A549 (cell line): ENCODE data around the gene TSGA10IP.

ENCODE experiments used
- CBX8 ChIP-seq: fragments of 200-600 bp; sonication (generic); IDR thresholded peaks from 2 replicates; pipeline ENCODE4 v1.6.1; 2016
- EP300 ChIP-seq, 2 experiments: fragments of >200 bp; sonication (Bioruptor Twin); formaldehyde crosslinking; IDR thresholded peaks; 2 replicates in 1 of 2; 3 replicates in 1 of 2; pipeline ENCODE4 v1.6.1; 2016 to 2017
- ESRRA ChIP-seq: fragments of 150-350 bp; IDR thresholded peaks from 2 replicates; pipeline ENCODE4 v1.6.1; 2014; ENCODE audit warnings: mild to moderate bottlenecking, low read length, borderline replicate concordance
- KDM1A ChIP-seq: fragments of 200-600 bp; sonication (generic); IDR thresholded peaks from 2 replicates; pipeline ENCODE4 v1.6.1; 2016; ENCODE audit warnings: low read depth, mild to moderate bottlenecking
- POLR2A ChIP-seq: IDR thresholded peaks from 2 replicates; pipeline ENCODE4 v1.6.1; 2012; ENCODE audit warnings: mild to moderate bottlenecking, low read length
- TF ChIP-seq, protein P1 (sequence below): fragments of >200 bp; sonication (Bioruptor Twin); formaldehyde crosslinking; IDR thresholded peaks from 3 replicates; pipeline ENCODE4 v1.5.1; 2016

DNA sequence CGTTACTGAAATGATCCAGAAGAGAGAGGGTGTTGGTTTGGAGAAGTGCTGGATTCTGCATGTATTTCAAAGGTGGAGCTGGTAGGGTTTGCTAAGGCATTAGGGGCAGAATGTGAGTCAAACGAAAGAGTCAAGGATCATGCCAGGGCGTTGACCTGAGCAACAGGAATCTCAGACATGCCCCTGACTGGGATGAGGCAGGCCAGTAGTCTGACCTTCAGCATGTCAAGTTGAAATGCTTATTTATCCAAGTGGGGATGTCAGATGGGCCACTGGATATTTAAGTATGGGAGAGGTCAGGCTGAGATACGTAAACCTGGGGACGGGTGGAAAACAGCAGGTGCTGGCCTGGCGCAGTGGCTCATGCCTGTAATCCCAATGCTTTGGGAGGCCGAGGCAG is 2.7 kb upstream of the TSGA10IP start:
- no peak for TF ChIP-seq POLR2A
- TF ChIP-seq KDM1A = no peak
- no peak for TF ChIP-seq ESRRA
- no peak for TF ChIP-seq CBX8
- TF ChIP-seq, protein P1, sequence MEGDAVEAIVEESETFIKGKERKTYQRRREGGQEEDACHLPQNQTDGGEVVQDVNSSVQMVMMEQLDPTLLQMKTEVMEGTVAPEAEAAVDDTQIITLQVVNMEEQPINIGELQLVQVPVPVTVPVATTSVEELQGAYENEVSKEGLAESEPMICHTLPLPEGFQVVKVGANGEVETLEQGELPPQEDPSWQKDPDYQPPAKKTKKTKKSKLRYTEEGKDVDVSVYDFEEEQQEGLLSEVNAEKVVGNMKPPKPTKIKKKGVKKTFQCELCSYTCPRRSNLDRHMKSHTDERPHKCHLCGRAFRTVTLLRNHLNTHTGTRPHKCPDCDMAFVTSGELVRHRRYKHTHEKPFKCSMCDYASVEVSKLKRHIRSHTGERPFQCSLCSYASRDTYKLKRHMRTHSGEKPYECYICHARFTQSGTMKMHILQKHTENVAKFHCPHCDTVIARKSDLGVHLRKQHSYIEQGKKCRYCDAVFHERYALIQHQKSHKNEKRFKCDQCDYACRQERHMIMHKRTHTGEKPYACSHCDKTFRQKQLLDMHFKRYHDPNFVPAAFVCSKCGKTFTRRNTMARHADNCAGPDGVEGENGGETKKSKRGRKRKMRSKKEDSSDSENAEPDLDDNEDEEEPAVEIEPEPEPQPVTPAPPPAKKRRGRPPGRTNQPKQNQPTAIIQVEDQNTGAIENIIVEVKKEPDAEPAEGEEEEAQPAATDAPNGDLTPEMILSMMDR = no peak
- no peak for TF ChIP-seq EP300 (IDR thresholded peaks at IDR 0.05)
